Measurements from ENCODE around the gene ANO10.

ANO10 gene

DNA sequence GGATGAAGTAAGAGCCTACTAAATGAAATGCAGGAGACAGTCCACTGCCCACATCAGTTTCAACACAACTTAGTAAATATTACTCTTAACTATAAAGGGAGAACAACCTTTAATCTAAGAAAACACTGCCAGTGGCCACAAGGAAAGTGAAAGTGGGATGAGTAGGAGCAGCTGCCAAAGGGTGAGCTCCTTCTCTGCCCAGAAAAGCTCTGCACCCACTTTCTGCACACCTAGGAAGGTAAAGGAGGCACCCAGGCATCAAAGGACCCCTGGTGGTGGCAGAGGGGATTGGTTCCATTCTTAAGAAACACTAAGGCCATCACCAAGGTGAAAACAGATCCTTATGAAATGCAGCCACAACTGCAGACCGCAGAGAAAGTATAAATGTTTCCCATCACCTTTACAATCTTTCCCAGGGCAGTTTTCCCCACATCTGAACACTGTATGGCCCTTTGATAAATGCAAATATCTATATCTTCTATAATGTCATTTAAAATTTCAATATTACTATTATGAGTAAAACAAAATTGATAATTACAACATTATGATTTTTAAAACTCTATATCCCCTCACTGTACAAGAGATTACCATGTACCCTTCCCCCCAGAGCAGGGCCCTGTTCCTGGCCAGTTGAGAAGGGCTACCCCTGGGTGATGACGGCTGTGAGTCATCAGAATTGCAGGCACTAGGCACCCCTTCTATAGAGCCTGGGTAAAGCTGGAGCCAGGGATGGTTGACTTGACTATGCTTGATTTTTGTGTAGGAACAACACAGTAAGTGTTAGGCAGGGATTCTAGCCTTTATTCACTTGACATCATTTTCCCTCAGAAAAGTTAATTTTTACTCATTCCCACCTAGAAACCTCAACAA is 243.5 kb downstream of the ANO10 start:
- TF ChIP-seq, protein P1, sequence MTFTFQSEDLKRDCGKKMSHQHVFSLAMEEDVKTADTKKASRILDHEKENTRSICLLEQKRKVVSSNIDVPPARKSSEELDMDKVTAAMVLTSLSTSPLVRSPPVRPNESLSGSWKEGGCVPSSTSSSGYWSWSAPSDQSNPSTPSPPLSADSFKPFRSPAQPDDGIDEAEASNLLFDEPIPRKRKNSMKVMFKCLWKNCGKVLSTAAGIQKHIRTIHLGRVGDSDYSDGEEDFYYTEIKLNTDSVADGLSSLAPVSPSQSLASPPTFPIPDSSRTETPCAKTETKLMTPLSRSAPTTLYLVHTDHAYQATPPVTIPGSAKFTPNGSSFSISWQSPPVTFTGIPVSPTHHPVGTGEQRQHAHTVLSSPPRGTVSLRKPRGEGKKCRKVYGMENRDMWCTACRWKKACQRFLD (tag by site-specific recombination; IDR thresholded peaks at IDR 0.05) = no peak
- TF ChIP-seq, protein P2, sequence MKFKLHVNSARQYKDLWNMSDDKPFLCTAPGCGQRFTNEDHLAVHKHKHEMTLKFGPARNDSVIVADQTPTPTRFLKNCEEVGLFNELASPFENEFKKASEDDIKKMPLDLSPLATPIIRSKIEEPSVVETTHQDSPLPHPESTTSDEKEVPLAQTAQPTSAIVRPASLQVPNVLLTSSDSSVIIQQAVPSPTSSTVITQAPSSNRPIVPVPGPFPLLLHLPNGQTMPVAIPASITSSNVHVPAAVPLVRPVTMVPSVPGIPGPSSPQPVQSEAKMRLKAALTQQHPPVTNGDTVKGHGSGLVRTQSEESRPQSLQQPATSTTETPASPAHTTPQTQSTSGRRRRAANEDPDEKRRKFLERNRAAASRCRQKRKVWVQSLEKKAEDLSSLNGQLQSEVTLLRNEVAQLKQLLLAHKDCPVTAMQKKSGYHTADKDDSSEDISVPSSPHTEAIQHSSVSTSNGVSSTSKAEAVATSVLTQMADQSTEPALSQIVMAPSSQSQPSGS (tag by site-specific recombination; IDR thresholded peaks at IDR 0.05; ENCODE audit: low read depth) = no peak
- TF ChIP-seq, protein P3, sequence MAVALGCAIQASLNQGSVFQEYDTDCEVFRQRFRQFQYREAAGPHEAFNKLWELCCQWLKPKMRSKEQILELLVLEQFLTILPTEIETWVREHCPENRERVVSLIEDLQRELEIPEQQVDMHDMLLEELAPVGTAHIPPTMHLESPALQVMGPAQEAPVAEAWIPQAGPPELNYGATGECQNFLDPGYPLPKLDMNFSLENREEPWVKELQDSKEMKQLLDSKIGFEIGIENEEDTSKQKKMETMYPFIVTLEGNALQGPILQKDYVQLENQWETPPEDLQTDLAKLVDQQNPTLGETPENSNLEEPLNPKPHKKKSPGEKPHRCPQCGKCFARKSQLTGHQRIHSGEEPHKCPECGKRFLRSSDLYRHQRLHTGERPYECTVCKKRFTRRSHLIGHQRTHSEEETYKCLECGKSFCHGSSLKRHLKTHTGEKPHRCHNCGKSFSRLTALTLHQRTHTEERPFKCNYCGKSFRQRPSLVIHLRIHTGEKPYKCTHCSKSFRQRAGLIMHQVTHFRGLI (tag by site-specific recombination; IDR thresholded peaks at IDR 0.05) = no peak
- TF ChIP-seq, protein P4, sequence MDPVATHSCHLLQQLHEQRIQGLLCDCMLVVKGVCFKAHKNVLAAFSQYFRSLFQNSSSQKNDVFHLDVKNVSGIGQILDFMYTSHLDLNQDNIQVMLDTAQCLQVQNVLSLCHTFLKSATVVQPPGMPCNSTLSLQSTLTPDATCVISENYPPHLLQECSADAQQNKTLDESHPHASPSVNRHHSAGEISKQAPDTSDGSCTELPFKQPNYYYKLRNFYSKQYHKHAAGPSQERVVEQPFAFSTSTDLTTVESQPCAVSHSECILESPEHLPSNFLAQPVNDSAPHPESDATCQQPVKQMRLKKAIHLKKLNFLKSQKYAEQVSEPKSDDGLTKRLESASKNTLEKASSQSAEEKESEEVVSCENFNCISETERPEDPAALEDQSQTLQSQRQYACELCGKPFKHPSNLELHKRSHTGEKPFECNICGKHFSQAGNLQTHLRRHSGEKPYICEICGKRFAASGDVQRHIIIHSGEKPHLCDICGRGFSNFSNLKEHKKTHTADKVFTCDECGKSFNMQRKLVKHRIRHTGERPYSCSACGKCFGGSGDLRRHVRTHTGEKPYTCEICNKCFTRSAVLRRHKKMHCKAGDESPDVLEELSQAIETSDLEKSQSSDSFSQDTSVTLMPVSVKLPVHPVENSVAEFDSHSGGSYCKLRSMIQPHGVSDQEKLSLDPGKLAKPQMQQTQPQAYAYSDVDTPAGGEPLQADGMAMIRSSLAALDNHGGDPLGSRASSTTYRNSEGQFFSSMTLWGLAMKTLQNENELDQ (tag by site-specific recombination; IDR thresholded peaks at IDR 0.05; ENCODE audit: low read depth) = no peak
- no peak for TF ChIP-seq SP7 (tag by site-specific recombination; IDR thresholded peaks at IDR 0.05)
- no peak for TF ChIP-seq ZNF768 (tag by site-specific recombination; IDR thresholded peaks at IDR 0.05)
- TF ChIP-seq KLF9 (tag by site-specific recombination; IDR thresholded peaks at IDR 0.05; ENCODE audit: low read depth) = no peak
- TF ChIP-seq, protein P5, sequence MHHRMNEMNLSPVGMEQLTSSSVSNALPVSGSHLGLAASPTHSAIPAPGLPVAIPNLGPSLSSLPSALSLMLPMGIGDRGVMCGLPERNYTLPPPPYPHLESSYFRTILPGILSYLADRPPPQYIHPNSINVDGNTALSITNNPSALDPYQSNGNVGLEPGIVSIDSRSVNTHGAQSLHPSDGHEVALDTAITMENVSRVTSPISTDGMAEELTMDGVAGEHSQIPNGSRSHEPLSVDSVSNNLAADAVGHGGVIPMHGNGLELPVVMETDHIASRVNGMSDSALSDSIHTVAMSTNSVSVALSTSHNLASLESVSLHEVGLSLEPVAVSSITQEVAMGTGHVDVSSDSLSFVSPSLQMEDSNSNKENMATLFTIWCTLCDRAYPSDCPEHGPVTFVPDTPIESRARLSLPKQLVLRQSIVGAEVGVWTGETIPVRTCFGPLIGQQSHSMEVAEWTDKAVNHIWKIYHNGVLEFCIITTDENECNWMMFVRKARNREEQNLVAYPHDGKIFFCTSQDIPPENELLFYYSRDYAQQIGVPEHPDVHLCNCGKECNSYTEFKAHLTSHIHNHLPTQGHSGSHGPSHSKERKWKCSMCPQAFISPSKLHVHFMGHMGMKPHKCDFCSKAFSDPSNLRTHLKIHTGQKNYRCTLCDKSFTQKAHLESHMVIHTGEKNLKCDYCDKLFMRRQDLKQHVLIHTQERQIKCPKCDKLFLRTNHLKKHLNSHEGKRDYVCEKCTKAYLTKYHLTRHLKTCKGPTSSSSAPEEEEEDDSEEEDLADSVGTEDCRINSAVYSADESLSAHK (tag by site-specific recombination; IDR thresholded peaks at IDR 0.05) = no peak
- TF ChIP-seq ZEB2 (tag by site-specific recombination; IDR thresholded peaks at IDR 0.05) = no peak
- TF ChIP-seq ZFHX2 (tag by site-specific recombination; conservative IDR thresholded peaks at IDR 0.05) = no peak
- no peak for TF ChIP-seq ZNF112 (tag by site-specific recombination; IDR thresholded peaks at IDR 0.05)
- no peak for TF ChIP-seq ZNF350 (tag by site-specific recombination; IDR thresholded peaks at IDR 0.05)
- TF ChIP-seq PRDM1 (tag by site-specific recombination; IDR thresholded peaks at IDR 0.05) = no peak
- Histone ChIP-seq H3K4me3 (ENCODE audit: low read depth, low read length) (no peak overlapping the region), H3K9me3 (ENCODE audit: control insufficient read depth, insufficient read depth, low read depth, low read length) (no peaks in the 10 kb centered on the region), H3K27ac (ENCODE audit: extremely low read depth, low read depth, low read length) (no peak overlapping the region), H3K36me3 (ENCODE audit: control insufficient read depth in 2 of 2, insufficient read depth in 1 of 2, low read length in 2 of 2) (no peaks in the 10 kb centered on the region), H3K4me1 (ENCODE audit: control insufficient read depth, insufficient read depth, low read length) (no peaks in the 10 kb centered on the region)
- ChIA-PET POLR2A (no interaction called here), CTCF (interaction anchor here (0.6 to 1.5 kb wide), 7 partner anchors 10 to 1240 kb away, joined by 3 to 4 read pairs (median 3); no protein-coding TSS in a partner anchor)

DNA sequence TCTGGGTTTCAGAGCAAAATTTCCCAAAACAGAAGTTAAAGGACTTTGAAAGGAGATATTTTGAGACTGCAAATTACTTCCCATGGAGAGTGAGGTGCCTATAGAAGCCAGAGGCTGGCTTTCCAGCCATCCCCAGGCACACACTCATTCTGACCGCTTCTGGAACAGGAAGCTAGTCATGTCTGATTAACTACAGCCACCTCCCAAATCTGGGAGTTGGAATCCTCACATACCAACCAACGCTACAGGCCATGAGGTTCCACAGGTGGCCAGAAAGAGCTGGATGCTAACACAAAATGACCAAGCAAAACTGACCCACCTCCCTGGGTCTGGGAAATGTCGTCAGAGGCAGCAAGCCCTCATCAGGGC is 248.3 kb downstream of the ANO10 start:
- H3K36me3 ChIP-seq (ENCODE audit: control insufficient read depth in 2 of 2, insufficient read depth in 1 of 2, low read length in 2 of 2) = no peaks in the 10 kb centered on the region
- POLR2A ChIA-PET = no interaction called here
- TF ChIP-seq ZNF76 (tag by site-specific recombination; IDR thresholded peaks at IDR 0.05; ENCODE audit: borderline replicate concordance, low read depth) = no peak
- TF ChIP-seq, protein P6, sequence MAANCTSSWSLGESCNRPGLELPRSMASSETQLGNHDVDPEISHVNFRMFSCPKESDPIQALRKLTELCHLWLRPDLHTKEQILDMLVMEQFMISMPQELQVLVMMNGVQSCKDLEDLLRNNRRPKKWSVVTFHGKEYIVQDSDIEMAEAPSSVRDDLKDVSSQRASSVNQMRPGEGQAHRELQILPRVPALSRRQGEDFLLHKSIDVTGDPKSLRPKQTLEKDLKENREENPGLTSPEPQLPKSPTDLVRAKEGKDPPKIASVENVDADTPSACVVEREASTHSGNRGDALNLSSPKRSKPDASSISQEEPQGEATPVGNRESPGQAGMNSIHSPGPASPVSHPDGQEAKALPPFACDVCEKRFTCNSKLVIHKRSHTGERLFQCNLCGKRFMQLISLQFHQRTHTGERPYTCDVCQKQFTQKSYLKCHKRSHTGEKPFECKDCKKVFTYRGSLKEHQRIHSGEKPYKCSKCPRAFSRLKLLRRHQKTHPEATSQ (tag by site-specific recombination; IDR thresholded peaks at IDR 0.05) = no peak
- no peak for TF ChIP-seq ZNF548 (tag by site-specific recombination; IDR thresholded peaks at IDR 0.05)
- no peak for TF ChIP-seq ZNF211 (tag by site-specific recombination; IDR thresholded peaks at IDR 0.05; ENCODE audit: low read depth)
- TF ChIP-seq MZF1 (tag by site-specific recombination; IDR thresholded peaks at IDR 0.05; ENCODE audit: borderline replicate concordance) = no peak
- TF ChIP-seq, protein P7, sequence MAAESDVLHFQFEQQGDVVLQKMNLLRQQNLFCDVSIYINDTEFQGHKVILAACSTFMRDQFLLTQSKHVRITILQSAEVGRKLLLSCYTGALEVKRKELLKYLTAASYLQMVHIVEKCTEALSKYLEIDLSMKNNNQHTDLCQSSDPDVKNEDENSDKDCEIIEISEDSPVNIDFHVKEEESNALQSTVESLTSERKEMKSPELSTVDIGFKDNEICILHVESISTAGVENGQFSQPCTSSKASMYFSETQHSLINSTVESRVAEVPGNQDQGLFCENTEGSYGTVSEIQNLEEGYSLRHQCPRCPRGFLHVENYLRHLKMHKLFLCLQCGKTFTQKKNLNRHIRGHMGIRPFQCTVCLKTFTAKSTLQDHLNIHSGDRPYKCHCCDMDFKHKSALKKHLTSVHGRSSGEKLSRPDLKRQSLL (tag by site-specific recombination; IDR thresholded peaks at IDR 0.05) = no peak
- no peak for TF ChIP-seq GFI1B (tag by site-specific recombination; IDR thresholded peaks at IDR 0.05)
- no peak for TF ChIP-seq GLI4 (tag by site-specific recombination; IDR thresholded peaks at IDR 0.05)

More for the DNA sequence above, 248.3 kb downstream of the ANO10 start:
- H3K27ac ChIP-seq (ENCODE audit: extremely low read depth, low read depth, low read length) = no peak overlapping the region
- H3K4me1 ChIP-seq (ENCODE audit: control insufficient read depth, insufficient read depth, low read length) = no peaks in the 10 kb centered on the region
- no peak overlapping the region for H3K4me3 ChIP-seq (ENCODE audit: low read depth, low read length)
- CTCF ChIA-PET = no interaction called here
- H3K9me3 ChIP-seq (ENCODE audit: control insufficient read depth, insufficient read depth, low read depth, low read length) = no peaks in the 10 kb centered on the region
